ENCODE results near the gene CAPN2.

CAPN2 gene

DNA sequence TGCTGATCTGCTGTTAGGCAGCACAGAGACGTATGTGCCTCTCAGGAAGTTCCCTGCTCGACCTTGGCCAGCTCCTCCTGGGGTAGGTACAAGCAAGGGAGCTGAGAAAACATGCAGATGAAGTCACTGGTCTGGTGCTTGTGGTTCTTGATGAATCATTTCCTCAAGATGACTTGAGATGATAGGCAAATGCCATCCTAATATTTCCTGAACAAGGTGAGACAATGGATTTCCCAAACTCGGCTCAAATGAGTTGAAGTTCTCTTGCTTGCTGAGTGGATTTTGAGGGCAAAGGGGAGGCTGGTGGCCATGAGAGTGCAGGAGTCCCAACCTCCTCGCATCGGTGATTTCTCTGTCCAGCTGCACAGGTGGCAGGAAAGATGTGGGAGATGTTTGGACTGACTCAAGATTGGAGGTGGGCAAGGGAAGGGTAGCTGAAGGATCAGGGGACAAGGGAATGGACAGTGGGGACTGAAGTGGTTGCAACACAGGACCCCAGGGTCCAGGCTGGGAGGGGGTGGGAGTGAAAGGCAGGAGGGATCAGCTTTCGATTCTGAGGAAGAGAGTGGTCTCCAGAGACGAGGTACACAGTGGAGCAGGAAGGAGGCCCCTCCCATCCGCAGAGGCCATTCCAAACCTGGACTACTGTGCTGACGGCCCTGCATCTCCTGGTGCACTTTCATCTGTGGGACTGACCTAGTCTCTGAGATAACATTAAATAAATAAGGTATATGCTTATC is 63.9 kb downstream of the CAPN2 start:
- DNase-seq (ENCODE audit: low read depth): peak; percentile 42

DNA sequence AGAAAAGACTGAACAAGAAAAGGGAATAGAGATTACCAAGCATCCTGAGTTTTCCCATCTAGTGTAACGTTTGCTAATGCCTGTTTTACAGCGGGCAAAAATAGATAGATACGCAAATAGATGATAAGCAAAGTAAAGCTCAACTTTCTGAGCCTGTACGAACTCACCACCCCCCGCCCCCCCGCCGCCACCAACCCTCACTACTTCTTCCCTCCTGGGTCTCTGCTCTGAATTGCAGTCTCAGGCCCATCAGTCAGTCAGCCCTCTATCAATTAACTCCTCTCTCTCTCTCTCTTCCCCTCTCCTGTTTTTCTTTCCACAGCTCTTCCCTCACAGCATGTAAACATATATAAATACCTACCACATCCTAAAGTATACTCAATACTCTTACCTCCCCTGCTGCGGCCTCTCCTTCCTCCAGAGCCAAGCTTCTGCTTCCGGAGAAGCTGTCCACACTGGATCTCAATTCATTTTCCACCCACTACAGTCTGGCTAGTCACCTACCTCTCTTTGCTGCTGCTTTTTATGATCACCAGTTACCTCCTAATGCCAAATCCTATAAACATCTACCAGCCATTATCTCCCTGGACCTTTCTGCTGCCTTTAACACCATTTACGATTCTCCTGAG is 64.6 kb downstream of the CAPN2 start:
- no peak for DNase-seq (ENCODE audit: low read depth)
- no peak overlapping the region for H3K4me3 ChIP-seq (ENCODE audit: control insufficient read depth, low read depth, low read length)
- TF ChIP-seq, protein P1, sequence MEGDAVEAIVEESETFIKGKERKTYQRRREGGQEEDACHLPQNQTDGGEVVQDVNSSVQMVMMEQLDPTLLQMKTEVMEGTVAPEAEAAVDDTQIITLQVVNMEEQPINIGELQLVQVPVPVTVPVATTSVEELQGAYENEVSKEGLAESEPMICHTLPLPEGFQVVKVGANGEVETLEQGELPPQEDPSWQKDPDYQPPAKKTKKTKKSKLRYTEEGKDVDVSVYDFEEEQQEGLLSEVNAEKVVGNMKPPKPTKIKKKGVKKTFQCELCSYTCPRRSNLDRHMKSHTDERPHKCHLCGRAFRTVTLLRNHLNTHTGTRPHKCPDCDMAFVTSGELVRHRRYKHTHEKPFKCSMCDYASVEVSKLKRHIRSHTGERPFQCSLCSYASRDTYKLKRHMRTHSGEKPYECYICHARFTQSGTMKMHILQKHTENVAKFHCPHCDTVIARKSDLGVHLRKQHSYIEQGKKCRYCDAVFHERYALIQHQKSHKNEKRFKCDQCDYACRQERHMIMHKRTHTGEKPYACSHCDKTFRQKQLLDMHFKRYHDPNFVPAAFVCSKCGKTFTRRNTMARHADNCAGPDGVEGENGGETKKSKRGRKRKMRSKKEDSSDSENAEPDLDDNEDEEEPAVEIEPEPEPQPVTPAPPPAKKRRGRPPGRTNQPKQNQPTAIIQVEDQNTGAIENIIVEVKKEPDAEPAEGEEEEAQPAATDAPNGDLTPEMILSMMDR (IDR thresholded peaks at IDR 0.05; ENCODE audit: control insufficient read depth, insufficient read depth, low read depth, low read length, missing control alignments): no peak

More for the DNA sequence above, 63.9 kb downstream of the CAPN2 start:
- TF ChIP-seq, protein P1 (IDR thresholded peaks at IDR 0.05; ENCODE audit: control insufficient read depth, insufficient read depth, low read depth, low read length, missing control alignments): no peak
- no peak overlapping the region for H3K4me3 ChIP-seq (ENCODE audit: control insufficient read depth, low read depth, low read length)

- TF ChIP-seq, protein P1 (IDR thresholded peaks at IDR 0.05; ENCODE audit: control insufficient read depth, insufficient read depth, low read depth, low read length, missing control alignments): no peak
- no peak overlapping the region for H3K4me3 ChIP-seq (ENCODE audit: control insufficient read depth, low read depth, low read length)
- no peak for DNase-seq (ENCODE audit: low read depth)
Observed at GRCh38 chr1:223780318-223780717, 68.0 kb downstream of the CAPN2 start.

DNA sequence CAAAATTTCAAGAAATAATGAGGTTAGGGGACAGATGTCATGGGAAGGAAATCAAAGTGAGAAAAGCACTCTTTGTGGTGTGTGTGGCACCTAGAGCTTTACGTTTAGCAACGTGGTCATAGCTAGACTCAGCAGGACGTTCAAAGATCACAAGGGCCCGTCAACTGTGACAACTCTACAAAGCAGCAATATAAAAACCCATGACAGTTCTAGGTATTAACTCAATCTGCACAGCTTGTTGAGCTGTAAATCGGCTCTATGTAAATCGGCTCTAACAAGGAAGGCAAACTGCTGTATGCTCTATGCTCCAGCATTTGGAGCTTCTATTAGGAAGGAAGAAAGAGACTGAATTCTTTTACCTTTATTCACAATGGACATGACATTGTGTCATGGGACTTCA is 68.6 kb downstream of the CAPN2 start:
- no peak overlapping the region for H3K4me3 ChIP-seq (ENCODE audit: control insufficient read depth, low read depth, low read length)
- DNase-seq (ENCODE audit: low read depth): no peak
- TF ChIP-seq, protein P1 (IDR thresholded peaks at IDR 0.05; ENCODE audit: control insufficient read depth, insufficient read depth, low read depth, low read length, missing control alignments): no peak

DNA sequence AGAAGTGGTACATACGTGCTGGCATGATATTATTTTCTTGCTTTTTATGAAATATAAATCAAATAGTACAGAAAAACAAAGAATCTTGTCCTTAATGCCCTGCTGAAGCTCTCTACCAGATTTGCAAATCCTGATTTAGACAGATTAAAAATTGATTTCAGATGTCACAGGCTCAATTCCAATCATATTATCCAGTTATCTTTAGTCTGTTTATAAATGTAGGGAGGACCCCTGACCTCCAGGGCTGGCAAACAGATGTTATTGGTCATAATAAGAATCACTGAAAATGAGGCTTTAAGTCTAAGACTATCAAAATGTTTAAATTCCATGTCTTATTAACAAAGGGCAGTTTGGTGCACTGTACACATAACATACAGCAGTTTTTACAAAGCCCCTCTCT is 71.3 kb downstream of the CAPN2 start:
- no peak for DNase-seq (ENCODE audit: low read depth)
- TF ChIP-seq, protein P1 (IDR thresholded peaks at IDR 0.05; ENCODE audit: control insufficient read depth, insufficient read depth, low read depth, low read length, missing control alignments): no peak
- no peak overlapping the region for H3K4me3 ChIP-seq (ENCODE audit: control insufficient read depth, low read depth, low read length)

GRCh38 chr1:223784541-223784940 is 72.2 kb downstream of the CAPN2 start:
- TF ChIP-seq, protein P1 (IDR thresholded peaks at IDR 0.05; ENCODE audit: control insufficient read depth, insufficient read depth, low read depth, low read length, missing control alignments): no peak
- no peak overlapping the region for H3K4me3 ChIP-seq (ENCODE audit: control insufficient read depth, low read depth, low read length)
- no peak for DNase-seq (ENCODE audit: low read depth)
